Nephron progenitor cell (in vitro differentiated cells): ENCODE measurements around the gene PDRG1.

Experiments
- DNase-seq: peaks from one replicate; pipeline ENCODE4 v3.0.0; 2021
- H3K27ac Mint-ChIP-seq: 2 replicates; pipeline ENCODE4 v1.8.0; 2021; ENCODE audit warnings: mild to moderate bottlenecking, moderate library complexity, mixed read lengths
- H3K27me3 Mint-ChIP-seq: 2 replicates; pipeline ENCODE4 v1.8.0; 2021; ENCODE audit warnings: mild to moderate bottlenecking, low read depth, mixed read lengths; ENCODE audit not compliant: poor library complexity
- H3K36me3 Mint-ChIP-seq: 2 replicates; pipeline ENCODE4 v1.8.0; 2021; ENCODE audit warnings: low read depth, mixed read lengths
- H3K4me1 Mint-ChIP-seq: 2 replicates; pipeline ENCODE4 v1.8.0; 2021; ENCODE audit warnings: mixed read lengths
- H3K4me3 Mint-ChIP-seq: 2 replicates; pipeline ENCODE4 v1.8.0; 2021; ENCODE audit warnings: mild to moderate bottlenecking, moderate library complexity, mixed read lengths
- H3K9me3 Mint-ChIP-seq: 2 replicates; pipeline ENCODE4 v1.8.0; 2021; ENCODE audit warnings: mild to moderate bottlenecking, moderate library complexity, mixed read lengths
- CTCF ChIP-seq: fragments of 200-600 bp; sonication (generic); IDR thresholded peaks from 2 replicates; pipeline ENCODE4 v1.5.0; 2021; ENCODE audit warnings: antibody characterized with exemption

PDRG1 gene

GRCh38 chr20:31951203-31951529, 680 bp downstream of the PDRG1 start:
- TF ChIP-seq CTCF: no peak
- peaks cover 34% of the 10 kb centered on the region for H3K4me1 Mint-ChIP-seq
- peaks cover 48% of the 10 kb centered on the region for H3K36me3 Mint-ChIP-seq
- H3K9me3 Mint-ChIP-seq: peaks cover 3% of the 10 kb centered on the region
- peaks cover 35% of the 10 kb centered on the region for H3K27me3 Mint-ChIP-seq
- peak overlapping the region; percentile 95 for H3K27ac Mint-ChIP-seq
- H3K4me3 Mint-ChIP-seq: peak overlapping the region; percentile 99
- DNase-seq: no peak

- TF ChIP-seq CTCF: no peak
- DNase-seq: no peak
- H3K27me3 Mint-ChIP-seq: peaks cover 24% of the 10 kb centered on the region
- H3K4me3 Mint-ChIP-seq: peak overlapping the region; percentile 99
- peaks cover 3% of the 10 kb centered on the region for H3K9me3 Mint-ChIP-seq
- H3K4me1 Mint-ChIP-seq: peaks cover 34% of the 10 kb centered on the region
- peaks cover 52% of the 10 kb centered on the region for H3K36me3 Mint-ChIP-seq
- H3K27ac Mint-ChIP-seq: peak overlapping the region; percentile 68
Measured at GRCh38 chr20:31949877-31950646, 1.8 kb downstream of the PDRG1 start.

GRCh38 chr20:31948008-31948407, 3.8 kb downstream of the PDRG1 start:
- Mint-ChIP-seq H3K9me3 (peaks cover 3% of the 10 kb centered on the region), H3K27me3 (peaks cover 6% of the 10 kb centered on the region), H3K4me1 (peaks cover 34% of the 10 kb centered on the region), H3K27ac (no peak overlapping the region), H3K36me3 (peaks cover 52% of the 10 kb centered on the region), H3K4me3 (no peak overlapping the region)
- TF ChIP-seq CTCF: no peak
- no peak for DNase-seq

- H3K9me3 Mint-ChIP-seq: peaks cover 3% of the 10 kb centered on the region
- H3K27ac Mint-ChIP-seq: peak overlapping the region; percentile 46
- H3K4me1 Mint-ChIP-seq: peaks cover 20% of the 10 kb centered on the region
- no peaks in the 10 kb centered on the region for H3K27me3 Mint-ChIP-seq
- H3K36me3 Mint-ChIP-seq: peaks cover 47% of the 10 kb centered on the region
- DNase-seq: no peak
- H3K4me3 Mint-ChIP-seq: no peak overlapping the region
- TF ChIP-seq CTCF: no peak
Measured at GRCh38 chr20:31945785-31946184, 6.1 kb downstream of the PDRG1 start.

- Mint-ChIP-seq H3K9me3 (peaks cover 3% of the 10 kb centered on the region), H3K27ac (no peak overlapping the region), H3K4me1 (peaks cover 19% of the 10 kb centered on the region), H3K27me3 (no peaks in the 10 kb centered on the region), H3K4me3 (no peak overlapping the region), H3K36me3 (peaks cover 43% of the 10 kb centered on the region)
- TF ChIP-seq CTCF: no peak
- DNase-seq: no peak
Measured at GRCh38 chr20:31945319-31945718, 6.5 kb downstream of the PDRG1 start.

GRCh38 chr20:31943052-31943471, 8.8 kb downstream of the PDRG1 start:
- Mint-ChIP-seq H3K4me1 (peaks cover 7% of the 10 kb centered on the region), H3K27me3 (no peaks in the 10 kb centered on the region), H3K27ac (peak overlapping the region; percentile 59), H3K36me3 (peaks cover 21% of the 10 kb centered on the region), H3K9me3 (no peaks in the 10 kb centered on the region), H3K4me3 (no peak overlapping the region)
- no peak for DNase-seq
- no peak for TF ChIP-seq CTCF
